Neural progenitor cell (in vitro differentiated cells): Measurements from ENCODE around the gene TIMM8B.

Experiments
- EZH2 ChIP-seq: fragments of 200-600 bp; sonication (generic); IDR thresholded peaks from 2 replicates; pipeline ENCODE4 v1.6.1; 2017; ENCODE audit warnings: antibody characterized with exemption, mild to moderate bottlenecking, moderate library complexity
- EZH2phosphoT487 ChIP-seq: fragments of 200-600 bp; sonication (generic); IDR thresholded peaks from 2 replicates; pipeline ENCODE4 v1.6.1; 2017; ENCODE audit warnings: antibody characterized with exemption
- TF ChIP-seq, protein P1 (sequence below): fragments of 200-600 bp; sonication (generic); IDR thresholded peaks from 2 replicates; pipeline ENCODE4 v1.5.1; 2017; ENCODE audit warnings: antibody characterized with exemption, mild to moderate bottlenecking

- TF ChIP-seq, protein P1, sequence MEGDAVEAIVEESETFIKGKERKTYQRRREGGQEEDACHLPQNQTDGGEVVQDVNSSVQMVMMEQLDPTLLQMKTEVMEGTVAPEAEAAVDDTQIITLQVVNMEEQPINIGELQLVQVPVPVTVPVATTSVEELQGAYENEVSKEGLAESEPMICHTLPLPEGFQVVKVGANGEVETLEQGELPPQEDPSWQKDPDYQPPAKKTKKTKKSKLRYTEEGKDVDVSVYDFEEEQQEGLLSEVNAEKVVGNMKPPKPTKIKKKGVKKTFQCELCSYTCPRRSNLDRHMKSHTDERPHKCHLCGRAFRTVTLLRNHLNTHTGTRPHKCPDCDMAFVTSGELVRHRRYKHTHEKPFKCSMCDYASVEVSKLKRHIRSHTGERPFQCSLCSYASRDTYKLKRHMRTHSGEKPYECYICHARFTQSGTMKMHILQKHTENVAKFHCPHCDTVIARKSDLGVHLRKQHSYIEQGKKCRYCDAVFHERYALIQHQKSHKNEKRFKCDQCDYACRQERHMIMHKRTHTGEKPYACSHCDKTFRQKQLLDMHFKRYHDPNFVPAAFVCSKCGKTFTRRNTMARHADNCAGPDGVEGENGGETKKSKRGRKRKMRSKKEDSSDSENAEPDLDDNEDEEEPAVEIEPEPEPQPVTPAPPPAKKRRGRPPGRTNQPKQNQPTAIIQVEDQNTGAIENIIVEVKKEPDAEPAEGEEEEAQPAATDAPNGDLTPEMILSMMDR = no peak
- TF ChIP-seq EZH2 (no peak), EZH2phosphoT487 (no peak)
Measured at GRCh38 chr11:112106070-112106469, 19.5 kb upstream of the TIMM8B start.
